ENCODE results near the gene EPHA2. TPM values are rescaled to one million over a fixed set of nuclear protein-coding genes. Genes with fewer than 3 reads are reported as not detected.

The EPHA2 gene
- total and polyA plus RNA-seq, 2 donors (not counting 3 experiments of a cell fraction or from before 2014, with no cell fraction given) = 141 to 147 TPM

GRCh38 chr1:16140068-16140596 lies 15.7 kb downstream of the EPHA2 start:
- Histone ChIP-seq H3K79me2 (ENCODE audit: control insufficient read depth, insufficient read depth, low read length) (peaks cover 90% of the 10 kb centered on the region), H4K20me1 (replicated peaks; ENCODE audit: control insufficient read depth, extremely low read depth, insufficient read depth, low read length) (no peaks in the 10 kb centered on the region), H3K9me1 (replicated peaks; ENCODE audit: control insufficient read depth, extremely low read depth, insufficient read depth, low read length) (no peaks in the 10 kb centered on the region), H3K9me3 (replicated peaks; ENCODE audit: control insufficient read depth, insufficient read depth, low read length) (no peaks in the 10 kb centered on the region), H2AFZ (ENCODE audit: low read depth, low read length) (no peak overlapping the region), H3K4me1 (ENCODE audit: control insufficient read depth, extremely low read depth, insufficient read depth, low read length) (peaks cover 69% of the 10 kb centered on the region), H3K4me2 (ENCODE audit: insufficient read depth, low read length) (peak overlapping the region; percentile 14), H3K9ac (replicated peaks; ENCODE audit: extremely low read depth, insufficient read depth, low read length) (peak overlapping the region; percentile 18), H3K36me3 (ENCODE audit: control insufficient read depth in 2 of 2, extremely low read depth in 1 of 2, insufficient read depth in 2 of 2, low read length in 2 of 2) (peaks cover 34 to 42% of the 10 kb centered on the region in 2 experiments), H3K27ac (ENCODE audit: insufficient read depth, low read depth, low read length) (peak overlapping the region; percentile 86), H3K27me3 (ENCODE audit: control insufficient read depth in 2 of 2, insufficient read depth in 2 of 2, low read length in 2 of 2) (no peaks in the 10 kb centered on the region), H3K4me3 (replicated peaks in 1 of 3; ENCODE audit: insufficient read depth in 1 of 3, low read depth in 1 of 3, low read length in 3 of 3) (no peak overlapping the region)
- TF ChIP-seq POLR2A (IDR thresholded peaks at IDR 0.05; ENCODE audit: low read depth, low read length) = peak; percentile 35
- TF ChIP-seq GATA2 (IDR thresholded peaks at IDR 0.05; ENCODE audit: insufficient read depth, insufficient read length, low read depth, low read length) = no peak
- ChIA-PET CTCF (interaction anchor here (1.2 to 4.3 kb wide), 8 partner anchors 12 to 67 kb away, joined by 3 to 38 read pairs (median 4); partner anchors contain the start of gene FAM131C), POLR2A (interaction anchor here (1.8 to 2.0 kb wide), 2 partner anchors 15 to 42 kb away, joined by 4 to 7 read pairs; no protein-coding TSS in a partner anchor)
- no TSS peak for BruUV-seq (replicated peaks)
- dilution Hi-C loops (cut with MboI; ENCODE audit: extremely low pct_ligation_motif_present, low sequenced_read_pairs) = no loop called here
- DNase-seq (ENCODE audit: low read depth, low spot score) = no peak
- FAIRE-seq = peak; percentile 31
- intact Hi-C loops (cut with micrococcal nuclease) = no loop called here

GRCh38 chr1:16139473-16139962 lies 16.4 kb downstream of the EPHA2 start:
- Histone ChIP-seq H3K4me1 (ENCODE audit: control insufficient read depth, extremely low read depth, insufficient read depth, low read length) (peaks cover 63% of the 10 kb centered on the region), H3K27me3 (ENCODE audit: control insufficient read depth in 2 of 2, insufficient read depth in 2 of 2, low read length in 2 of 2) (no peaks in the 10 kb centered on the region), H3K9me3 (replicated peaks; ENCODE audit: control insufficient read depth, insufficient read depth, low read length) (no peaks in the 10 kb centered on the region), H3K9ac (replicated peaks; ENCODE audit: extremely low read depth, insufficient read depth, low read length) (peak overlapping the region; percentile 18), H3K9me1 (replicated peaks; ENCODE audit: control insufficient read depth, extremely low read depth, insufficient read depth, low read length) (no peaks in the 10 kb centered on the region), H2AFZ (ENCODE audit: low read depth, low read length) (no peak overlapping the region), H3K4me3 (replicated peaks in 1 of 3; ENCODE audit: insufficient read depth in 1 of 3, low read depth in 1 of 3, low read length in 3 of 3) (no peak overlapping the region), H3K36me3 (ENCODE audit: control insufficient read depth in 2 of 2, extremely low read depth in 1 of 2, insufficient read depth in 2 of 2, low read length in 2 of 2) (peaks cover 39 to 43% of the 10 kb centered on the region in 2 experiments), H3K27ac (ENCODE audit: insufficient read depth, low read depth, low read length) (peak overlapping the region; percentile 86), H3K4me2 (ENCODE audit: insufficient read depth, low read length) (peak overlapping the region; percentile 33), H3K79me2 (ENCODE audit: control insufficient read depth, insufficient read depth, low read length) (peaks cover 90% of the 10 kb centered on the region), H4K20me1 (replicated peaks; ENCODE audit: control insufficient read depth, extremely low read depth, insufficient read depth, low read length) (no peaks in the 10 kb centered on the region)
- CTCF ChIA-PET = interaction anchor here (0.9 to 4.3 kb wide), 10 partner anchors 13 to 109 kb away, joined by 3 to 38 read pairs (median 4); partner anchors contain the start of gene FAM131C
- TF ChIP-seq MAX (IDR thresholded peaks at IDR 0.05; ENCODE audit: insufficient read depth, insufficient read length) (no peak), EZH2 (IDR thresholded peaks at IDR 0.05; ENCODE audit: borderline replicate concordance, low read depth, low read length, severe bottlenecking) (no peak), POLR2AphosphoS5 (IDR thresholded peaks at IDR 0.05; ENCODE audit: insufficient read depth, low read depth, low read length) (peak; percentile 38), JUN (IDR thresholded peaks at IDR 0.05; ENCODE audit: borderline replicate concordance, insufficient read depth, insufficient read length, low read depth) (no peak), GATA2 (IDR thresholded peaks at IDR 0.05; ENCODE audit: insufficient read depth, insufficient read length, low read depth, low read length) (no peak), FOS (IDR thresholded peaks at IDR 0.05; ENCODE audit: borderline replicate concordance, insufficient read depth, low read length) (peak; percentile 68), CTCF (IDR thresholded peaks at IDR 0.05; ENCODE audit: extremely low read depth in 1 of 2, insufficient read depth in 1 of 2, low read depth in 1 of 2, low read length in 2 of 2) (no peak), POLR2A (IDR thresholded peaks at IDR 0.05; ENCODE audit: low read depth, low read length) (peak; percentile 50), MYC (IDR thresholded peaks at IDR 0.05; ENCODE audit: low read depth, low read length) (no peak)
- intact Hi-C loops (cut with micrococcal nuclease) = loop anchor here (1.0 kb wide), 3 partner anchors 8 to 43 kb away; no protein-coding TSS in a partner anchor
- no TSS peak for BruUV-seq (replicated peaks)
- FAIRE-seq (peak; percentile 77), DNase-seq (ENCODE audit: low read depth, low spot score) (peak; percentile 60)
- POLR2A ChIA-PET = interaction anchor here (1.8 to 2.0 kb wide), 2 partner anchors 16 to 42 kb away, joined by 4 to 7 read pairs; no protein-coding TSS in a partner anchor
- dilution Hi-C loops (cut with MboI; ENCODE audit: extremely low pct_ligation_motif_present, low sequenced_read_pairs) = no loop called here

Measured in endothelial cell of umbilical vein (primary cell).